ENCODE results near the gene RGS6.

RGS6 gene

DNA sequence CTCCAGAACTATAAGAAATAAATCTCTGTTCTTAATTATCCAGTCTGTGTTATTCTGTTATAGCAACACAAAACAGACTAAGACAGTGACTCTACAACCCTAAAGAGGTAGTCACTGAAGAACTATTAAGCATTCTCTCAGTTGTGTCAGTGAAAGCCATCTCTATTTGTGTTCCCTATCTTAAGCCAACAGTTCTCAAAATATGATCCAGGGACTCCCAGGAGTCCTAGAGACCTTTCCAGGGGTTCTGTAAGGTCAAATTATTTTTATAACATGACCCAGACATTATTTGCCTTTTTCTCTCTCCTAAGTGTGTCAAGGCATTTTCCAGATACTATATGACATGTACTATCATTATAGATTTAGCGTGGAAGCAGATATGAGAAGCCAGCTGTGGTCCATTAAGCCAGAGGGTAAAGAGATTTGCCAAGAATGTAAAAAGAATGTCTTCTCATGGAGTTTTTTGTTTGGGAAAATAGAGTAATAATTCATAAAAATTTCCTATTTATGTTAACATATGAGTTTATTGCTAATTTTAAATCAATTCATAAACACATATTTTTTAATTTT, 315.8 kb downstream of the RGS6 start:
- Histone ChIP-seq H3K27me3 (ENCODE audit: control insufficient read depth in 5 of 5, insufficient read depth in 4 of 5, low read length in 5 of 5) (no peaks in the 10 kb centered on the region), H3K4me3 (ENCODE audit: low read depth in 1 of 5, low read length in 5 of 5) (no peak overlapping the region), H3K4me1 (ENCODE audit: control insufficient read depth in 5 of 5, insufficient read depth in 5 of 5, low read length in 5 of 5) (no peaks in the 10 kb centered on the region), H3K9ac (ENCODE audit: low read length in 5 of 5) (no peak overlapping the region), H3K27ac (ENCODE audit: low read depth, low read length) (no peak overlapping the region), H3K36me3 (ENCODE audit: control insufficient read depth in 5 of 5, insufficient read depth in 5 of 5, low read length in 5 of 5) (no peaks in the 10 kb centered on the region), H3K9me3 (ENCODE audit: control insufficient read depth in 5 of 5, low read length in 5 of 5) (peaks cover 0 to 9% (median 0%) of the 10 kb centered on the region in 5 donors)

DNA sequence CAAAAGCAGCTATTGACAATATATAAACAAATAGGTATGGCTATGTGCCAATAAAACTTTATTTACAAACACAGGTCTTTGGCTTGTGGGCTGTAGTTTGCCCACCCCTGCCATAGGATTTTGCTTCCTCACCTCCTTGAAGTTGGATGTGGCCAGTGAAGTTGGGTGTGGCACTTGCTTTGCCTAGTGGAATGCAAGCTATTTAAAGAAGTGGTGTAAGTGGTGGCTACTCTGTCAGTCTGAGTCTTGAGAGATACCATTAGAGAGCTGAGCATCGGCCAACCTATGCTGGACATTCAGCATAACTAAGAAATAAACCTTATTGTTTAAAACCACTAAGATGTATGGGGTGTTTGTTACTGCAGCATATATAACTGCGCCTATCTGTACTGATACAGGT, 321.3 kb downstream of the RGS6 start:
- Histone ChIP-seq H3K4me3 (ENCODE audit: low read depth in 1 of 5, low read length in 5 of 5) (no peak overlapping the region), H3K36me3 (ENCODE audit: control insufficient read depth in 5 of 5, insufficient read depth in 5 of 5, low read length in 5 of 5) (no peaks in the 10 kb centered on the region), H3K9me3 (ENCODE audit: control insufficient read depth in 5 of 5, low read length in 5 of 5) (peaks cover 0 to 5% (median 2%) of the 10 kb centered on the region in 5 donors), H3K9ac (ENCODE audit: low read length in 5 of 5) (no peak overlapping the region), H3K27me3 (ENCODE audit: control insufficient read depth in 5 of 5, insufficient read depth in 4 of 5, low read length in 5 of 5) (no peaks in the 10 kb centered on the region), H3K27ac (ENCODE audit: low read depth, low read length) (no peak overlapping the region), H3K4me1 (ENCODE audit: control insufficient read depth in 5 of 5, insufficient read depth in 5 of 5, low read length in 5 of 5) (no peaks in the 10 kb centered on the region)

DNA sequence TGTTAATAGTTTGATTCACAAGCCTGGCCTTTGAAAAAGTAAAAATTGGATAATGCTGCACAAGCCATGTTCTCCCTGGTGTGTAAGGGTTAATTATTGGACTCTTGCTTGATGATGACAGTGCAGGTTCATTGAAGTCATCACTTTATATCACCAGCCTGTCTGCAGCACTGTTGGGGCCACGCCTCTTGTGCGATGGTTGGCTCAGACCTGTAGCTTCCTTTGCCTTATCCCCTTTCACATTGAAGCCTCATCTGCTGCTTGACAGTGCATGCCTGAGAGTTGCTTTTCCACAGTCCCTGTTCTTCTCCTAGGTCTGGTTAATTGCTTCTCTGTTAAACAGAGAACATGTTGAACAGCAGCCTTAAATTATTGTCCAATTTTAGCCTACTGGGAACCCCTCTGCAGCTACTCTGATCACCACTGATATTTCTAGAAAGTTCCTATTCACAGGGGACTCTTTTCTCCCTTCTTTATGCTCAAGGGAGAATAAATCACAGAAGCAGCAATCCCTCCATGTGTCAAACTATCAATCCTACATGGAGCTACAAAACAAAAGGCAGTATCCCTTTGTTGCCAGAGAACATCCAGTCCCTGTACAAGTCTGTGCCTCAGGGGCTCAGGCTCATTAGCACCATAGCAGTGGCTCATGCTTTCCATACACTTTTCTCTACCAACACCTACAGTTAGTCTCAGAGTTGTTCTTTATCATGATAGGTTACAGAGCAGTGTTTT, 322.1 kb downstream of the RGS6 start:
- Histone ChIP-seq H3K4me3 (ENCODE audit: low read depth in 1 of 5, low read length in 5 of 5) (no peak overlapping the region), H3K9me3 (ENCODE audit: control insufficient read depth in 5 of 5, low read length in 5 of 5) (peaks cover 0 to 5% (median 2%) of the 10 kb centered on the region in 5 donors)

DNA sequence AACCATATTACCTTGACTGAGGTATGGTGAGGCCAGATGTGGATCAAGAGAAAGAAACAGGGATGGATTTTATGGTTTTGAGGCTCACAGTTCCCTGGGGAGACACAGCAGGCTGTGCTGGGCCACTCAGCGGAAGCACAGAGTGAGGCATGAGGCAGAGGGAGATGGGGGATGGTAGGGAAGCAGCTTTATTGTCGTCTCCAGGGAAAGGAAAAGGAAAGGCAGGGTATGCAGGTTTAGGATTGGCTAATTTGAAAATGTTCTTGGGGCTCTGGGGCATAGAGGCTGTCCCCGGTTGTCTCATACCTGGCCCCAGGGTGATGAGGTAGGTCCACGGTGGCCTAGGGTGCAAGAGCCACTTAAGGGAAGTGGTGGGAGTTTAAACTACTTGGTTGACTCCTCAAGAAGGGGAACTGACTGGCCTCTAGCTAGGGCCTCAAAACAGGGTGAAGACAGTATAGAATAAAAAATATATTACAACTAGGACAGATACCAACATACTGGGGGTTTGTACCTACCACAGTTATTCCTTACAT, 322.8 kb downstream of the RGS6 start:
- H3K9me3 ChIP-seq (ENCODE audit: control insufficient read depth in 5 of 5, low read length in 5 of 5) = peaks cover 0 to 5% (median 2%) of the 10 kb centered on the region in 5 donors

More for the DNA sequence above, 322.1 kb downstream of the RGS6 start:
- no peak overlapping the region for H3K27ac ChIP-seq (ENCODE audit: low read depth, low read length)
- H3K36me3 ChIP-seq (ENCODE audit: control insufficient read depth in 5 of 5, insufficient read depth in 5 of 5, low read length in 5 of 5) = no peaks in the 10 kb centered on the region
- H3K9ac ChIP-seq (ENCODE audit: low read length in 5 of 5) = no peak overlapping the region
- no peaks in the 10 kb centered on the region for H3K4me1 ChIP-seq (ENCODE audit: control insufficient read depth in 5 of 5, insufficient read depth in 5 of 5, low read length in 5 of 5)
- no peaks in the 10 kb centered on the region for H3K27me3 ChIP-seq (ENCODE audit: control insufficient read depth in 5 of 5, insufficient read depth in 4 of 5, low read length in 5 of 5)

GRCh38 chr14:72256055-72256454, 323.8 kb downstream of the RGS6 start:
- Histone ChIP-seq H3K27me3 (ENCODE audit: control insufficient read depth in 5 of 5, insufficient read depth in 4 of 5, low read length in 5 of 5) (no peaks in the 10 kb centered on the region), H3K4me1 (ENCODE audit: control insufficient read depth in 5 of 5, insufficient read depth in 5 of 5, low read length in 5 of 5) (no peaks in the 10 kb centered on the region), H3K36me3 (ENCODE audit: control insufficient read depth in 5 of 5, insufficient read depth in 5 of 5, low read length in 5 of 5) (no peaks in the 10 kb centered on the region), H3K27ac (ENCODE audit: low read depth, low read length) (no peak overlapping the region), H3K4me3 (ENCODE audit: low read depth in 1 of 5, low read length in 5 of 5) (no peak overlapping the region), H3K9ac (ENCODE audit: low read length in 5 of 5) (no peak overlapping the region), H3K9me3 (ENCODE audit: control insufficient read depth in 5 of 5, low read length in 5 of 5) (peaks cover 0 to 5% (median 2%) of the 10 kb centered on the region in 5 donors)

More for the DNA sequence above, 322.8 kb downstream of the RGS6 start:
- Histone ChIP-seq H3K4me3 (ENCODE audit: low read depth in 1 of 5, low read length in 5 of 5) (no peak overlapping the region), H3K4me1 (ENCODE audit: control insufficient read depth in 5 of 5, insufficient read depth in 5 of 5, low read length in 5 of 5) (no peaks in the 10 kb centered on the region), H3K27ac (ENCODE audit: low read depth, low read length) (no peak overlapping the region), H3K36me3 (ENCODE audit: control insufficient read depth in 5 of 5, insufficient read depth in 5 of 5, low read length in 5 of 5) (no peaks in the 10 kb centered on the region), H3K9ac (ENCODE audit: low read length in 5 of 5) (no peak overlapping the region), H3K27me3 (ENCODE audit: control insufficient read depth in 5 of 5, insufficient read depth in 4 of 5, low read length in 5 of 5) (no peaks in the 10 kb centered on the region)

DNA sequence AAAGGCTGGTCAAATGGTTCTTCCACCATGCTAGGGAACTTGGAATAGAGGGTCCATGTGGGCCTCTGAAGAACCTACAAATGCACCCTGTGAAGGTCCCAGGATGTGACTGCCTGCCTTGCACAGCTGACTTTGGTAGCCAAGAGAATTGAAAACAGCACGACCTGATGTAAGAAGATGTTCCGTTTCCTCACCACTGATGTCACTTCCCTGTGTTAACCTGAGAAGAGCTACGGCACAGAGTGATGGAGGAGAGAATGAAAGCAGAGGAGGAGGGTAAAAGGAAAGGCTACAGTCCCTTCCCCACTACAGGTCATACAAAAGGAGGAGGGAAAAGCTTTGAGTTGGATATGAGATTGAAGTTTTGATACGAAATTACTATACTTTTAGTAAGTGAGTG, 328.8 kb downstream of the RGS6 start:
- Histone ChIP-seq H3K27me3 (ENCODE audit: control insufficient read depth in 5 of 5, insufficient read depth in 4 of 5, low read length in 5 of 5) (no peaks in the 10 kb centered on the region), H3K4me3 (ENCODE audit: low read depth in 1 of 5, low read length in 5 of 5) (no peak overlapping the region), H3K9ac (ENCODE audit: low read length in 5 of 5) (no peak overlapping the region), H3K4me1 (ENCODE audit: control insufficient read depth in 5 of 5, insufficient read depth in 5 of 5, low read length in 5 of 5) (no peaks in the 10 kb centered on the region), H3K27ac (ENCODE audit: low read depth, low read length) (no peak overlapping the region), H3K9me3 (ENCODE audit: control insufficient read depth in 5 of 5, low read length in 5 of 5) (peaks cover 0 to 4% (median 1%) of the 10 kb centered on the region in 5 donors), H3K36me3 (ENCODE audit: control insufficient read depth in 5 of 5, insufficient read depth in 5 of 5, low read length in 5 of 5) (no peaks in the 10 kb centered on the region)

DNA sequence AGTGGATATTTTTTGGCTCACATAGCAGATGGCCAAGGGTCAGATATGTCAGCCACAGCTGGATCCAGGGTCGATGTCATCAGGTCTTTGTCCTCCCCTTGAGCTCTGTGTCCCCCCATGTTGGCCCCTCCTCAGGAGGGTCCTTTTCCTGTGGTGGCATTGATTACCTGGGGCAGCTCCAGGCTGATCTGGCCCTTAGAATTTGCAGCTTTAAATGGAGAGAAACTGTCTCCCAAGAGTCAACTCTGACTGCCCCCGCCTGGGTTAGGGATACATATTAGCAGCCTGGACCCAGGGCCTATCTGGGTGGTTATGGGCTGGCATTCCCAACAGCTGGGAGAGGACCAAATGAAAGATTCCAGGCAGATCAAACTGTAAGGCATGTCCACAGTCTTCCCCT, 330.5 kb downstream of the RGS6 start:
- H3K9ac ChIP-seq (ENCODE audit: low read length in 5 of 5) = no peak overlapping the region
- H3K4me3 ChIP-seq (ENCODE audit: low read depth in 1 of 5, low read length in 5 of 5) = no peak overlapping the region
- H3K4me1 ChIP-seq (ENCODE audit: control insufficient read depth in 5 of 5, insufficient read depth in 5 of 5, low read length in 5 of 5) = peaks cover 0 to 12% (median 0%) of the 10 kb centered on the region in 5 donors
- H3K27ac ChIP-seq (ENCODE audit: low read depth, low read length) = no peak overlapping the region
- H3K9me3 ChIP-seq (ENCODE audit: control insufficient read depth in 5 of 5, low read length in 5 of 5) = peaks cover 0 to 3% (median 0%) of the 10 kb centered on the region in 5 donors
- no peaks in the 10 kb centered on the region for H3K27me3 ChIP-seq (ENCODE audit: control insufficient read depth in 5 of 5, insufficient read depth in 4 of 5, low read length in 5 of 5)
- H3K36me3 ChIP-seq (ENCODE audit: control insufficient read depth in 5 of 5, insufficient read depth in 5 of 5, low read length in 5 of 5) = no peaks in the 10 kb centered on the region

- Histone ChIP-seq H3K27ac (ENCODE audit: low read depth, low read length) (no peak overlapping the region), H3K9me3 (ENCODE audit: control insufficient read depth in 5 of 5, low read length in 5 of 5) (peaks cover 0 to 3% (median 0%) of the 10 kb centered on the region in 5 donors), H3K4me3 (ENCODE audit: low read depth in 1 of 5, low read length in 5 of 5) (no peak overlapping the region), H3K27me3 (ENCODE audit: control insufficient read depth in 5 of 5, insufficient read depth in 4 of 5, low read length in 5 of 5) (no peaks in the 10 kb centered on the region), H3K9ac (ENCODE audit: low read length in 5 of 5) (no peak overlapping the region), H3K36me3 (ENCODE audit: control insufficient read depth in 5 of 5, insufficient read depth in 5 of 5, low read length in 5 of 5) (no peaks in the 10 kb centered on the region), H3K4me1 (ENCODE audit: control insufficient read depth in 5 of 5, insufficient read depth in 5 of 5, low read length in 5 of 5) (peaks cover 0 to 13% (median 0%) of the 10 kb centered on the region in 5 donors)
These were observed 332.5 kb downstream of the RGS6 start for GRCh38 chr14:72264716-72265115.

- Histone ChIP-seq H3K4me1 (ENCODE audit: control insufficient read depth in 5 of 5, insufficient read depth in 5 of 5, low read length in 5 of 5) (peaks cover 0 to 13% (median 0%) of the 10 kb centered on the region in 5 donors), H3K9ac (ENCODE audit: low read length in 5 of 5) (no peak overlapping the region), H3K27ac (ENCODE audit: low read depth, low read length) (no peak overlapping the region), H3K27me3 (ENCODE audit: control insufficient read depth in 5 of 5, insufficient read depth in 4 of 5, low read length in 5 of 5) (no peaks in the 10 kb centered on the region), H3K36me3 (ENCODE audit: control insufficient read depth in 5 of 5, insufficient read depth in 5 of 5, low read length in 5 of 5) (no peaks in the 10 kb centered on the region), H3K9me3 (ENCODE audit: control insufficient read depth in 5 of 5, low read length in 5 of 5) (peaks cover 0 to 4% (median 0%) of the 10 kb centered on the region in 5 donors), H3K4me3 (ENCODE audit: low read depth in 1 of 5, low read length in 5 of 5) (no peak overlapping the region)
These were observed 338.0 kb downstream of the RGS6 start for GRCh38 chr14:72270147-72270727.

GRCh38 chr14:72270749-72271148, 338.5 kb downstream of the RGS6 start:
- Histone ChIP-seq H3K27ac (ENCODE audit: low read depth, low read length) (no peak overlapping the region), H3K36me3 (ENCODE audit: control insufficient read depth in 5 of 5, insufficient read depth in 5 of 5, low read length in 5 of 5) (no peaks in the 10 kb centered on the region), H3K4me3 (ENCODE audit: low read depth in 1 of 5, low read length in 5 of 5) (no peak overlapping the region)

More at GRCh38 chr14:72270749-72271148, 338.5 kb downstream of the RGS6 start:
- H3K27me3 ChIP-seq (ENCODE audit: control insufficient read depth in 5 of 5, insufficient read depth in 4 of 5, low read length in 5 of 5) = no peaks in the 10 kb centered on the region
- H3K4me1 ChIP-seq (ENCODE audit: control insufficient read depth in 5 of 5, insufficient read depth in 5 of 5, low read length in 5 of 5) = peaks cover 0 to 13% (median 0%) of the 10 kb centered on the region in 5 donors
- peaks cover 0 to 4% (median 0%) of the 10 kb centered on the region in 5 donors for H3K9me3 ChIP-seq (ENCODE audit: control insufficient read depth in 5 of 5, low read length in 5 of 5)
- no peak overlapping the region for H3K9ac ChIP-seq (ENCODE audit: low read length in 5 of 5)

Data from subcutaneous abdominal adipose tissue (tissue), 5 donors.